GM13976 (cell line): ENCODE results near the gene TPT1.
"Not testable (repeated sequence)": the region's sequence is repeated elsewhere in the genome, so short reads cannot be mapped to it uniquely, and the experiment has no call there.

Source experiments
- DNase-seq: peaks from one replicate; pipeline ENCODE4 v3.0.0; 2012; ENCODE audit warnings: low spot score
- CTCF ChIP-seq: IDR thresholded peaks from 2 replicates; pipeline ENCODE4 v1.5.1; 2012; ENCODE audit warnings: borderline replicate concordance, mild to moderate bottlenecking; ENCODE audit not compliant: insufficient read depth; ENCODE audit errors: extremely low read depth, missing control alignments, control extremely low read depth
- in situ Hi-C: fragments of 300-500 bp; cut with MboI; formaldehyde crosslinking; loops from one replicate; pipeline ENCODE4 v1.12.0; 2022; ENCODE audit warnings: low sequenced_read_pairs, mixed read lengths, inconsistent platforms; ENCODE audit not compliant: unreplicated experiment

The TPT1 gene

GRCh38 chr13:45381196-45381595 is 40.2 kb upstream of the TPT1 start:
- in situ Hi-C loops = no loop called here
- no peak for TF ChIP-seq CTCF
- no peak for DNase-seq

GRCh38 chr13:45380708-45381107 is 39.7 kb upstream of the TPT1 start:
- in situ Hi-C loops, DNase-seq: not testable (repeated sequence)

GRCh38 chr13:45379516-45379915 is 38.5 kb upstream of the TPT1 start:
- DNase-seq = not testable (repeated sequence)
- in situ Hi-C loops = loop anchor here (10.0 kb wide), 1 partner anchor 115 kb away; no protein-coding TSS in a partner anchor

DNA sequence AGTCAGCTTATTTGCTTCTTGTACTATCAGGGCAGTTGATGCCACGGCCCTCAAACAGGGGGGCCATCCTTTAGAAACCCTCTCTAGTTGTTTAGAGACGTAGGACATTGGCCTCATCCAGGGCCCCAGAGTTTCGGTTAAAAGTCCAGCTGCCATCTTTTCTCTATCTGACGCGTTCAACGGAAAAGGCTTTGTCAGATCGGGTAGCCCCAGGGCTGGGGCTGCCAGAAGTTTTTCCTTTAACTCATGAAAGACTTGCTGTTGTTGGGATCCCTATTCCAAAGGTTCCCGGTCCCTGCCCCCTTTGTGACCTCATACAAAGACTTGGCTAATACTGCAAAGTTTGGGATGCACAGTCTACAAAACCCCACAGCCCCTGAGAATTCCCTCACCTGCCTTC is 37.8 kb upstream of the TPT1 start:
- in situ Hi-C loops = loop anchor here (10.0 kb wide), 1 partner anchor 116 kb away; no protein-coding TSS in a partner anchor
- not testable (repeated sequence) for DNase-seq

DNA sequence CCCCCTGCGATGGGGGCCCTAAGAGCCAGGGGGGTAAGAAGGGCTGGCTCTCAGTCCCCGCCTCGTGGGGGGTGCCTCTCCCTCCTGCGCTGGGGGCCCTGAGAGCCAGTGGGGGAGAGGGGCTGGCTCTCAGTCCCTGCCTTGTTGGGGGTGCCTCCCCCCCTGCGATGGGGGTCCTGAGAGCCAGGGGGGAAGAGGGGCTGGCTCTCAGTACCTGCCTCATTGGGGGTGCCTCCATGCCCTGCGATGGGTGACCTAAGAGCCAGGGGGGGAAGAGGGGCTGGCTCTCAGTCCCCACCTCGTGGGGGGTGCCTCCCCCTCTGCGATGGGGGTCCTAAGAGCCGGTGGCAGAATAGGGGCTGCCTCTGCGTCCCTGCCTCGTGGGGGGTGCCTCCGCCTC is 36.3 kb upstream of the TPT1 start:
- in situ Hi-C loops = loop anchor here (10.0 kb wide), 1 partner anchor 117 kb away; no protein-coding TSS in a partner anchor
- DNase-seq = not testable (repeated sequence)

DNA sequence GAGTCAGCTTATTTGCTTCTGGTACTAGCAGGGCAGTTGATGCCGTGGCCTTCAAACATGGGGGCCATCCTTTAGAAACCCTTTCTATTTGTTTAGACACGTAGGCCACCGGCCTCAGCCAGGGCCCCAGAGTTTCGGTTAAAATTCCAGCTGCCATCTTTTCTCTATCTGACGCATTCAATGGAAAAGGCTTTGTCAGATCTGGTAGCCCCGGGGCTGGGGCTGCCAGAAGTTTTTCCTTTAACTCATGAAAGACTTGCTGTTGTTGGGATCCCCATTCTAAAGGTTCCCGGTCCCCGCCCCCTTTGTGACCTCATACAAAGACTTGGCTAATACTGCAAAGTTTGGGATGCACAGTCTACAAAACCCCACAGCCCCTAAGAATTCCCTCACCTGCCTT is 35.7 kb upstream of the TPT1 start:
- in situ Hi-C loops = loop anchor here (10.0 kb wide), 1 partner anchor 118 kb away; no protein-coding TSS in a partner anchor
- not testable (repeated sequence) for DNase-seq

DNA sequence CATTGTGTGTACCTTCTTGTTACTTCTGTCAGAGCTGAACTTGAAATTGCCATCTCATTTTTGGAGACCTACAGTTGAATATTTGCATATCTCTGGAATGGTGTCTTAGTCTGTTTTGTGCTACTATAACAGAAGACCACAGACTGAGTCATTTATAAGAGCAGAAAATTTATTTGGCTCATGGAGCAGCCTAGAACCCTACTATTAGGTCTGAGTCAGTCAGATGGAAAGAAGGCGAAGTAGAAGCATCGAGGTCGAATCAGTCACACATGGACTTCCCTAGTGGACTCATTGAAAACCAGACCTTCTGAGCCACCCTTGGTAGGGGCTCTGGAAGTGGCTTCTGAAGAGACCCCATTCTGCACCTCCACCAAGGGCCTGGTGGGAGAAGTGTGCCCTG is 33.9 kb upstream of the TPT1 start:
- in situ Hi-C loops = loop anchor here (10.0 to 25.0 kb wide), 2 partner anchors 120 to 337 kb away; partner anchors contain the start of gene CBY2
- DNase-seq = no peak
- no peak for TF ChIP-seq CTCF

DNA sequence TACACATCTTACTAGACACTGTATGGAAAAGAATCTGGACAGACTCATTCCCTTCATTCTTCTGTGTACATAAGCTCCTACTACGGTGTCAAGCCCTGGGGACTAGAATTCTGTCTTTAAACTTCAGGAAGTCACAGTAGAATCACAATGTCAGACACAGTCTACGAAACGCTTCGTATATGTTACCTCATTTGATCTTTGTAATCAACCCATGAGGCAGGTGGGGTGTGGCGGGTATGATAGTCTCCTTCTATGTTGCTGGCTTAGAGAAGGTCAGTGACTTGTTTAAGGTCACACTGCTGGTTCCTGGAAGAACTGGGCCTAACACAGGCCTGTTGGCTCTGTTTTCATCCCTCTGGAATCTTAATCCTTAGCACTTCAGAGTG is 32.2 kb upstream of the TPT1 start:
- TF ChIP-seq CTCF = no peak
- DNase-seq = no peak
- in situ Hi-C loops = loop anchor here (10.0 to 25.0 kb wide), 2 partner anchors 122 to 339 kb away; partner anchors contain the start of gene CBY2

DNA sequence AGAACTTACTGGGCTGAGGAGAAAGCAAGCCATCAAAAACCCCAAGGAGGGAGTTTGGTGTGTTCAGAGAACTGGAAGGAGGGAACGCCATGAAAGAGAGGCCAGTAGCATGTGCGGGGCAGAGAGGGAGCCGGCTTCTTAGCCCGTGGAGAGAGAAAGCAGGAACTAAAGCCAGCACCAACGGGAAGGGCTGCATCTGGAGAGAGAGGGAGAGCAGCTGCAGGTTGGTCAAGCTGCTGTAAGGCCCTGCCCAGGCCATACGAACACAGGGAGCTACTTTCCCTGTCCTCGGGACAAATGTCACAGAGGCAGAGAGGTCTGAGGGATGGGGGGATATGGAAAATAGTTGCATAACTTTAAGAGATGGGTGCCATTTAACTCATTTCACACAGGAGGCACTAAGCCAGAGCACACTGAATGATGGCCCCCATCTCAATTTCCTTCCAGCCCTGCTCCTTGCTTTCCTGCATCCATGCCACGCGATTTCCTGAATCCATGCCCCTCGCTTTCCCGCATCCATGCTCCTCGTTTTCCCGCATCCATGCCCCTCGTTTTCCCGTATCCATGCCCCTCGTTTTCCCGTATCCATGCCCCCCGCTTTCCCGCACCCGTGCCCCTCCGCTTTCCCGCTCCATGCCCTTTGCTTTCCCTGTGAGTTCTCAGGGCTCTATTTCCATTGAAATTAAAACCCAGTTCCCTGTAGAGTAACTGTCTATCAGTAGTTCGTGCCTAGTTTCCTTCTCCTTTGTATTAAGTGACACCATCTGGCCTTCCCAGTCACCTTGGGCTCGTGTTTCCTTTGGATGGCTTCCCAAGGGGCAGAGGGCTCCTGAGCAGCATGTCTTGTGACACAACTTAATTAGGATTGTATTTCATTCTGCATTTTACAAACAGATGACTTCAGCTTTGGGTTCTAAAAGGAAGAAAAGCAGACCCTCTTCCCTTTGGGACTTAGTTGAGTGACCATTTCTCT is 31.5 kb upstream of the TPT1 start:
- DNase-seq = no peak
- in situ Hi-C loops = loop anchor here (10.0 to 25.0 kb wide), 2 partner anchors 122 to 340 kb away; partner anchors contain the start of gene CBY2
- no peak for TF ChIP-seq CTCF
